ENCODE results near the gene SLC2A10.

SLC2A10 gene

DNA sequence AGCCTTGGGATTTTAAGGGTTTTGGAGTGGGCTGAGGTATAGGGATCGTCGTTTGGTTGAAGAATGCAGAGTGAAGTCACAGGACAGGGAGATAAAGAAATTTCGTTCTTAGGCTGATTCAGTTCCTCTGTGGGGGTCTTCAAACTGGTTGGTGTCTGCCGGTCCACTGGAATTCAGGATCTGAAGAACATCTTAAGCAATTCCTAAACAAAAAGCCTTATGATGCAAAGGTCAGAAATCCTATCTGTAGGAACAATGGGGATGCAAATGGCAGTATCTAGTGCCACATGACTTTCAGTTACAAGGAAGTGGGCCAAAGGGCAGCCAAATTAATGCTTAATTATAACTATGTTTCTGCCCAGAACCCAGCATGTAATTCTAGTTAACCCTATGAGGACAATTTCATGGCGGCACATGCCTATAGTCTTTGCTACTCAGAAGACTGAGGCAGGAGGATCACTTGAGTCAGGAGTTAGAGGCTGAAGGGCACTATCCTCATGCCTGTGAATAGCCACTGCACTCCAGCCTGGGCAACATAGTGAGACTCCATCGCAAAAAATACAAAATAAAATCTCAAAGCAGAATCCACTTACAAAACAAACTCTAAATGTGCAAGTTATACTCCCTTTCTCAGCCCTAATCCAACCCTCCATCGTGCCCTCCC is 4.6 kb upstream of the SLC2A10 start:
- peak; percentile 11 for DNase-seq

DNA sequence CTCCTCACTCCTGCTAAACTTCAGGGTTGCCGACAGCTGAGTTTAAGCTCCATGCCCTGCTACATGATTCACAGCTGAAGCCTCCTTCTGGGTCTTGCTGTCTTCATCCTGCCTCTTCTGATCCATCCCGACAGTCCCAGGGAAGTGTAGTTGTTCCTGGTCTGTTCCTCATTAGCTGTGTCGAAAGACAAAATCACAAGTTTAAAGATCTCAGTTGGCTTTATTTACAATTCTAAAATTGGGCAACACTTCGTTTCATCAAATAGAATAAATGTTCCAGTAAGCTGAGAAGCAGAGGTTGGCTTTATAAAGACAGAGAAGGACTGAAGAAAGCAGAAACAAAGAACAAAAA is 4.1 kb upstream of the SLC2A10 start:
- DNase-seq: no peak

DNA sequence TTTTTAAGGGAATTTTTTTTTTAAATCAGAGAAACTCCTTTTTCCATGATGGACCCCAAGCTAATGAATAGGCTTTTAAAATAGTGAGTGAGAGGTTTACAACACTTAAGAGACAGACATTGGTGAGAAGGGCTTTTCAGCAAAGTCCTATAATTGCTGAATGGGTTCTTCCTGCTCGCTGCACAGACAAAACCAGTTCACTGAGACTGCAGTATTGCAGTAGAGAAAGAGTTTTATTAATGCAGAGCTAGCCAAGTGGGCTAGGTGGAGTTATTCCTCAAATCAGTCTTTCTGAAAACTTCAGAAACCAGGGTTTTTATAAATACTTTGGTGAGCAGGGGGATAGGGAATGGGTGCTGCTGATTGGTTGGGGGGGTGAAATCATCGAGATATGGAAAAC is 3.2 kb upstream of the SLC2A10 start:
- DNase-seq: no peak

DNA sequence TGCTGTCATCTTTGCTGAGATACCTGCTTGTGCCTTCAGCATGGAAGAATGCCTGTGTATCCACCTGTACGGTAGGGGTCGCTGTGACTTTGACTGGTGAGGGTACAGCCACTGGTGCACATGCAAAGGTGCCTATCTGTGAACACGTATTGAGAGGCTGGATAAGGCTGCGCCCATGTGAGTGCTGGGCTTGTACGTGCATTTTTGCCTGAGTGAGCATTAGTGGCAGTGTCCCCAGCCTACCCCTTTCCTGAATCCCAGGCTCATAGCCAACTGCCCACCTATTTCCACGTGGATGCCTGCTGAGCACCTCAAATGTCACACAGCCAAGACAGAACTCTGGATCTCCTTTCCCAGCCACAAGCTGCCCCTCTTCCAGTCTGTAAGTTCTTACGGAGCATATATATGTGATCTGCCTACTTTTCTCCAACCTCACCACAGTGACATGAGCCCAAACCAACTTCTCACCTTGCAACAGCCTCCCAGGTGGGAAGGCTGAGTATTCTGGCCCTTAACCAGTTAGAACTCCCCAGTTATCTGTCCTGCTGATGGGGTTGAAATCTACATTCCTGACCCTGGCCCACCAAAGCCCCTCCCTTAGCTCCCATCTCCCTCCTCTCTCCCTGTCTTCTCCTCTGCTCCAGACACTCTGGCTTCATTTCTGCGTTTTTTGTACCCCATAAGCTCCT is 1.1 kb upstream of the SLC2A10 start:
- DNase-seq: peak; percentile 36

DNA sequence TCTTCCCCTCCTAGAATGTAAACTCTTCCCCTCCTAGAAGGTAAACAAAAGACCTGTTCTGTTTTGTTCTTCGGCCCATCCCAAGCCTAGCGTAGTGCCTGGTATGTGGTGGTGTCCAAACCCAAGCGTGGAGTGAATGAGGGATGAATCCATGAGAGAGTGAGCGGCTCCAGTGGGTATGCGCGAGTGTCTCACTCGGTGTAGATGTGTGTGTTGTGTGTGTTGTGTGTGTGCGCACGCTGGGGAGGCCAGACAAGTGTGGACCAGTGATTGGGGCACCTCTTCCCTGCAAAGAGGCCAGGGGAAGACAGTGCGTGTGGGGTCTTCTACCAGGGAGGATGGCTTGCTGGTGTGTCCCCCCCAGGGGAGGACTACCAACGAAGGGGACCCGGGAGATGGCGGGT is 392 bp upstream of the SLC2A10 start:
- DNase-seq: no peak

DNA sequence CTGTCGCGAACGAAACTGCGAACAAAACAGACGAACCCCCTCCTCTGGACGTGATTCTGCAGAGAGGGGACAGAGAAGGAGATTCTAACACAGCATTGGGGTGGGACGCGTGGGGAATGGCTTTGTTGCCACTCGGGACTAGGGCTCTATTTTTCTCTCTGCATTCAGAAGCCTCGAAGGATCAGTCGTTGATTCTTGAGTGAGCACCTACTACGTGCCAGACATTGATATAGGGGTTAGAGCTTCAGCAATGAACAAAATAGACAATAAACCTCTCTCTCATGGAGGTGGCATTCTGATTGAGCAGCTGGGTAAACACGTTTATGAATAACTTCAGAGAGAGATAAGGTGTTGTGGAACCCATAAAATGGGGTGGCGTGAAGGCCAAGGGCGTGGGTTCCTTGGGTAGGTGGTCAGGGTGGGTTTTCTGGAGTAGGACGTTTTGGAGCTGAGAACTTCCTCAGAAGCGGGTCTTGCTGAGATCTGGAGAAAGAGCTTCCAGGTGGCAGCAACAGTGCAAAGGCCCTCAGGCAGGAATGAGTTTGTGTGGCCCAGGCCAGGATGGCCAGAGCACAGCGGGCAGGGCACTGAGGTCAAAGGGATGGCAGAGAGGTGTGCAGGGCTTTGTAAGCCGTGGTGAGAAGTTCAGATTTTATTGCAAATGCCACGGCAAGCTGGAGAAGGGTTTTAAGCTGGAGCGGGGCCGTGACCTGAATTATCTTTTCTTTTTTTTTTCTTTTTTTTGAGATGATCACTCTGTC is 884 bp downstream of the SLC2A10 start:
- DNase-seq: no peak

DNA sequence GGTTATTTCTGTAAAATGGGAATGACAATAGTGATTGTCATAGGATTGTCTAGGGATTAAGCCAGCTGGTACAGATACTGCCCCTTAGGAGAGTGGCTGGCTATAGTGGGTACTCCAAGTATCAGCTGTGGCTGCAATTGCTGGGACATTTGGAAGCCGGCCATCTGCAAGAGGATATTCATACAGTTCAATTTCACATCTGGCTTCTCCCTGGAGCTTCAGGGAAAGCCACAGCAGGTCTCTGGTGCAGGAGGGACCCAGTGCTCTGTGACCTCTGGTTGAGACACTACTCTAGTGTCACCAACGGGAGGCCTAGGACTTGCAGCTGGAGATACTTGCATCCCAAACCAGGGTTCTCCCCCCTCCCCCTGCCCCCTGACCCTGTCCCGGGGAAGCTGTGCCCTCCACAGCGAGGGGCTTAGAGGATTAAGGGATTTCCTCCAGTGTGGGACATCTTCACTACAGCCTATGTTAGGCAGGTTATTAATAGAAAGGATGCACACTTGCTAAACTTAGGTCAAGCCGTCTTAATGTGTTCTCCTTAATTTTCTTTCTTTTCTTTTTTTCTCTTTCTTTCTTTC is 2.7 kb downstream of the SLC2A10 start:
- no peak for DNase-seq

DNA sequence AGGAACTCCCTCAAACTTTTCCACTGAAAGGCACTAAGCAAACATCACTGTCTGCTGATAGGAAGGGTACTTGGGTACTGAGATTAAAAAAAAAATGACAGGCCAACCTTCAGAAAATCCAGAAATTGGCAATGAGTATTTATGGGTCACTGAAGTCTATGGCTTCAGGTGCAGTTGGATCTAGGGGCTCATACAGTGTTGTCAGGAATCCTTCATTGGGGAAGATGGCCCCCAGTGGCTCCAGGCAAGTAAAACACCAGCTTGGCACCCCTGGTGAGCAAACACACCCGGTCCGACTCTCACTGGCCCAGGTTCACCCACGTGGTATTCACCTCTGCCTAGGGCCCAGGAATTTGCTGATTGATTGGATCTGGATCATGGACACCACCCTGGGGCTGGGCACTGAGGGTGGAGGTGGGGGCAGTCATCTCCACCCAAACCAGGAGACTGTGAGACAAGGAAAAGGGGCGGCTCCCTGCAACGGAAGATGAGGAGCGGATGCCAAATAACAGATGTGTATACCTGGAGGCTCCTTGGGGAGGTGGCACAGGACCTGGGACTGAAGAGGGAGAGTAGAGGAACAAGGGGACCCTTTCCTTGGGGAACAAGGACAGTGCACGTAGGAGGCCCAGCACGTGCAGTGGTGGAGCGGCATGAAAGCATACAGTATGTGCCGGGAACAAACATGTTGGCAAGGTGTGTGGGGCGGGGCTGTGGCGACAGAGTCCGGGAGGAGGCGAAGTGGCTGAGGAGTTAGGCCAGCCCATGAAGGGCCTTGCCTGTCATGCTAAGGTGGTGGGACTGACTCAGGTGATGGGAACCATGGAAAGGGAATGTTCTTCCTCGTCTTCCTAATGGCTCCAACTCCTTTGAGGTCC is 4.7 kb downstream of the SLC2A10 start:
- DNase-seq: no peak

DNA sequence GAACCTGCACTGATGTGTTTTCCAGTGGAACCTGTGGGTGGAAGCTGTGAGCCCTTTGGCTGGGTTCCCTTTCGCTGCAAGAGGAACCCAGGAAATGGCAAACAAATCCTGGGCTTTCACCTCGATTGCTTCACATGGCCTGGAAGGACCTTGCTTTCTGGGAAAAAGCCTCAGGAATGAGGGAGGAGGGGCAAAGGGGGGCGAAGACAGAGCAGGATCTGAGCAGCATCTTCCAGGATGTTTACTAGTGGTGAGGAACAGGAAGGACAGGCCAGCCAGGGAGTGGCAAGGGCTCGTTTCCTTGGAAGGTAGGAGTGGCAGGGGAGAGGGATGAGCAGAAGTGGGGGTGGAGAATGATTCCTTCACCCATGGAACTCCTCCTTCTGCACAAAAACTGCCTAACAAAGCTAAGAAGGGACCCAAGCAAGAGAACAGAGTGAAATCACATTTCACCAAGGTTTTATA is 5.9 kb downstream of the SLC2A10 start:
- no peak for DNase-seq

DNA sequence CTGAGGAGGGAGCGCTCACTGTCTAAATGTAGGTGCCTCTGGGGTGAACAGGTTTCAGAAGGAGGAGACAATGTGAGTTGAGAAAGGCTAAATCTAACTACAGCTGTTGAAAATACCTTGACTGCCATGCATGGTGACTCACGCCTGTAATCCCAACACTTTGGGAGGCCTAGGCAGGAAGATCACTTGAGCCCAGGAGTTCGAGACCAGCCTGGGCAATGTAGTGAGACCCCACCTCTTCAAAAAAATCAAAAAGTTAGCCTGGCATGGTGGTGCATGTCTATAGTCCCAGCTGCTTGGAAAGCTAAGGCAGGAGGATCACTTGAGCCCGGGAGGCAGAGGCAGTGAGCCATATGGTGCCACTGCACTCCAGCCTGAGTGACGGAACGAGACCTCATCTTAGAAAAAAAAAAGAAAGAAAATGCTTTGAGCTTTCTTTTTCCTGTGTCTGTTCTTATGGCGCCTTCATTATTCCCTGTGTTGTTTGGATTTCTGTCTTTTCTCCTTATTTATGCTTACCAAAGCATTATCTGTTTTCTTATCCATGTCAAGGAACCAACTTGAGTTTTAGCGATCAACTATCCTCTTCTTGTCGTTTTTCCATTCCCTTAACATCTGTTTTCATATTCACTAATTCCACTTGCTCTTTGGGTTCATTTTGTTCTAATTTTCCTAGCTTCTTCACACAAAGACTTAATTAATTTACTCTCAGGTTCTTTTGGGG is 8.5 kb downstream of the SLC2A10 start:
- DNase-seq: no peak

DNA sequence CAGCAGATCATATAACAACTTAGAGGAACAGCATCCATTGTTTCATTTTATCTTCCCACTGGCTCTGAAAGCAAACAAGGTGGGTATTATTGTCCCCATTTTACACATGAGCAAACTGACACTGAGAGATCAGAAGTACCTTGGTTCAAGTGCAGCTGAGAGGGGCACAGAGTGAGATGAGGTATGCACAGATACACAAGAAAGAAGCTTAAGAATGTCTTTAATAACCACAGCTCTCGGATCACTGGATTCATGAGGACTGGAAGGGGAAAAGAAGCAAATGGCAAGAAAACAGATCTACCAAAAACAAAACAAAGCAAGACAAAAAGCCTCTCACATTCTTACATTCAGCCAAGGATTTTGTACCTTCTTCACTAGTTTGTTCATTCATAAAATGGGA is 10.6 kb downstream of the SLC2A10 start:
- no peak for DNase-seq

DNA sequence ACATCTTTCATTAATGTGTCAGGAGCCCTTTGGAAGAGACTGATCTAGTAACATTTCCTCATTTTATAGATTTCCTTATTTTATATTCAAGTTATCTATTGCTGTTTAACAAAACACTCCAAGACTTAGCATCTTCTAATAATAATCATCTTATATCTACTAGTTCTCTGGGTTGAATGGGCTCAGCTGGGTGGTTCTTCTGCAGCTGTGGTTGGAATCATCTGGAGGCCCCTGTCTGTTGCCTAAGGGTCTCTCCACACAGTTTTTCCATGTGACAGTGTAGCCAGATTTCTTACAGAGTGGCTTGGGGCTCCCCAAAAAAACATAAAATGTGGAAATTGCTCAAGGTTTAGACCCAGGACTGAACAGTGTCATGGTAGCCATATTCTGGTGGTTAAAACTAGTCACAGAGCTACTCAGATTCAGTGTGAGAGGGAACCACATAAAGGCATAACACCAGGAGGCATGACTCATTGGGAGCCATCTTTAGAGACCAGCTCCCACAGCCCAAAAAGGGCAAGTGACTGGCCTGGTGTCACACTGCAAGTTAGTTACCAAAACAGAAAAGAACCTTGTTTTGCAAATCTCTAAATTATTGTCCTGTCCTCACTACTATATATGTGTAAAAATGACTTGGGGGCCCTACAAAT is 11.5 kb downstream of the SLC2A10 start:
- peak; percentile 25 for DNase-seq

DNA sequence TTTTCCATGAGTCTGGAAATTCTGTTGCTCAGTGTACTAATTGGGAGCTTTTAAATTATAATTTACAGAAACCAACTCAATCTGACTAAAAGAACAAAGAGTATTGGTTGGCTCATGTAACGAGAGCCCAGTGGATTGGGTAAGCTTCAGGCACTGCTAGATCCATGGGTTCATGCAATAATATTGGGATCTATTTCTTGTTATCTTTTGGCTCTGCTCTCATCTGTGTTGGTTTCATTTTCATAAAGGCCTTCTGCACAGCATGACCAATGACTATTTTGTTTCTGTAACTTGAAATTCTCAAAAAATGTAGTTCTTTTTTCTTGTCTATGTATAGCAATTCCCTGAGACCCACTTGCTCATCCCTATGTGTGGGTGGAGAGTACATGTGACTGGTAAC is 12.0 kb downstream of the SLC2A10 start:
- peak; percentile 44 for DNase-seq

DNA sequence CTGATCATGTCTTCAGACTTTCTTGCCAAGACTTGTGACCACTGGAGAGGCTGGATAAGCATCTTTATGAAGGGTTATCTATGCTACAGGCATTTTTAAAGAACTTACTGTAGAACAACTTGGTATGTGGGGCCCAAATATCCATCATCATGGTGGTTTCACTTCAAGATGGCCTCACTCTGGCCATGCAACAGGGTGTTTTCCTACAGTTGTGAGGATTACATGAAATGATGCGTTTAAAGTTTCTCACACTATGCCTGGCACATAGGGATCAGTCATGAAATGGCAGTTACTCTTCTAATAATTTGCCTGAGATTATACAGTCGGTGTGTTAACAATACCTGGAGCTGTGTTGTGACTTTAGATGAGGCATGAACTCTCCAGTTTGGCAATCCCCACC is 13.0 kb downstream of the SLC2A10 start:
- DNase-seq: no peak

DNA sequence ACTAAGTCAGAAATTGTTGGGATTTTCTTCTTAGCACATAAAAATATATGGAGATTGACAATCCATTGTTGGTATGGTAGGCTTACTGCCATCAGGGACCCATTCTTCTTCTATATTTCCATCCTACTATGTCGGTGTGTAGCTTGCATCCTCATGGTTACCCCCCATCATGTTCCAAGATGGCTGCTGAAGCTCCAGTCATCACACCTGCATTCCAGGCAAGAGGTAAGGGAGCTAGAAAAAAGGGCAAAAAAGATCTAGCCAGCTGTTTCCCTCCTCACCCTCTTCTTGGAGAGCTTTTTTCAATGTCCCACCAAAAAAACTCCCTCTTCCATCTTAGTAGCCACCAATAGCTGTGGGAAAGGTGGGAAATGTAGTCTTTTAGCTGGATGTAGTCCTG is 13.6 kb downstream of the SLC2A10 start:
- no peak for DNase-seq

DNA sequence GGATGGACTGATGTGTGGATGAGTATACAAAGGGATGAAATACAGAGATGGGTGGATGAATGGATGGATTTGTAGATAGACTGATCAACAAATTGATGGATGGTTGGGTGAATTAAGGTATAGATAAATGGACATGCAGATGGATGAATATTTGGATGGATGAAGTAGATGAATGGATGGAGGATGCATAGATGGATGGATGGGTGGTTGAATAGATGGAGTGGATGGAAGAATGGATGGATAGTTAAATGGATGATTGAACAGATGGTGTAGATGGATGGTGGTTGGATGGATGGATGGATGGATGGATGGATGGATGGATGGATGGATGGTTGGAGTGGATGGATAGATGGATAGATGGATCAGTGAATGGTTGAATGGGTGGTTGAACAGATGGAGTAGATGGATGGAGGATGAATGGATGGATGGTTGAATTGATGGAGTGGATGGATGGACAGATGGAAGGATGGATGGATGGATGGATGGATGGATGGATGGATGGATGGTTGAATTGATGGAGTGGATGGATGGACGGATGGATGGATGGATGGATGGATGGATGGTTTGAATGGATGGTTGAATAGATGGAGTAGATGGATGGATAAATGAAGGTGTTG is 15.0 kb downstream of the SLC2A10 start:
- DNase-seq: no peak

DNA sequence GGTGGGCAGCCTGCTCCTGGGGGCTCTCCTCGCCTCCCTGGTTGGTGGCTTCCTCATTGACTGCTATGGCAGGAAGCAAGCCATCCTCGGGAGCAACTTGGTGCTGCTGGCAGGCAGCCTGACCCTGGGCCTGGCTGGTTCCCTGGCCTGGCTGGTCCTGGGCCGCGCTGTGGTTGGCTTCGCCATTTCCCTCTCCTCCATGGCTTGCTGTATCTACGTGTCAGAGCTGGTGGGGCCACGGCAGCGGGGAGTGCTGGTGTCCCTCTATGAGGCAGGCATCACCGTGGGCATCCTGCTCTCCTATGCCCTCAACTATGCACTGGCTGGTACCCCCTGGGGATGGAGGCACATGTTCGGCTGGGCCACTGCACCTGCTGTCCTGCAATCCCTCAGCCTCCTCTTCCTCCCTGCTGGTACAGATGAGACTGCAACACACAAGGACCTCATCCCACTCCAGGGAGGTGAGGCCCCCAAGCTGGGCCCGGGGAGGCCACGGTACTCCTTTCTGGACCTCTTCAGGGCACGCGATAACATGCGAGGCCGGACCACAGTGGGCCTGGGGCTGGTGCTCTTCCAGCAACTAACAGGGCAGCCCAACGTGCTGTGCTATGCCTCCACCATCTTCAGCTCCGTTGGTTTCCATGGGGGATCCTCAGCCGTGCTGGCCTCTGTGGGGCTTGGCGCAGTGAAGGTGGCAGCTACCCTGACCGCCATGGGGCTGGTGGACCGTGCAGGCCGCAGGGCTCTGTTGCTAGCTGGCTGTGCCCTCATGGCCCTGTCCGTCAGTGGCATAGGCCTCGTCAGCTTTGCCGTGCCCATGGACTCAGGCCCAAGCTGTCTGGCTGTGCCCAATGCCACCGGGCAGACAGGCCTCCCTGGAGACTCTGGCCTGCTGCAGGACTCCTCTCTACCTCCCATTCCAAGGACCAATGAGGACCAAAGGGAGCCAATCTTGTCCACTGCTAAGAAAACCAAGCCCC is 16.0 kb downstream of the SLC2A10 start:
- DNase-seq: no peak

DNA sequence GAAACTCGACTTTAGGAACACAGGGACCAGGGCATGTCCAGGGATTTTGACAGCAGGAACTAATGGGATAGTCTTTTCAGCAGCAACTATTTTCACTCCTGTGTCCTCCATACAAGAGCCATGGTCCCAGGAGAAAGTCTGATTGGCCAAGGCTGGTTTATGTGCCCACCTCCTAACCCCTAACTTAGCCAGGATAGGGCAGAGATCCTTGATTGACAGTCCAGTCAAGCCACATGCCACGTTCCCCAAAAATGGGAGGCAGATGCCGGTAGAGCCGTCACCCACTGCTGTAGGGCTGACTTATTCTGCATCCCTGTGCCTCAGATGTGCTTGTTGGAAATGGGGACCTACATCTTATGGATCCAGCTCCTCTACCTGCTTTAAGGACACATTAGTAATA is 22.3 kb downstream of the SLC2A10 start:
- no peak for DNase-seq

DNA sequence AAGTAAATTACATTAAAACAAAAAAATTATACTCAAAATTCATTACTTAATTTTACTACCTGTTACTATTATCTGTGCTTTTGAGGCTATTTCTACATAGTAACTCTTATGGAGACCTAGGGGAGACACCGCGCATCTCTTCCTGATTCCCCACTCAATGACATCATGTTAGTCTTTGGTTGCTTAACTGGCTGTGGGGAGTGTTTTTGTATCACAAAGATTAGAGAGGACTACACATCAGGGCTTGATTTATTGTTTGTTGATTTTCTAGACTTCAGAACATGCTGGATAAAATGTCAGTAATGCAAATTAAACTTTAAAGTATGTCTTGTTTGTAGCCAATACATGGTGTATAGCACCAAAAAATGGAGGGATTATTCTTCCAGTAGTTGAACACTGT is 26.0 kb downstream of the SLC2A10 start:
- no peak for DNase-seq

All from OCI-M1 (cell line).